IPS-NIHi11 (cell line): ENCODE measurements around the gene POLR1D.

Experiments used
- DNase-seq: peaks from one replicate; pipeline ENCODE4 v3.0.0; 2012; ENCODE audit warnings: mixed read lengths, low spot score

POLR1D gene

DNA sequence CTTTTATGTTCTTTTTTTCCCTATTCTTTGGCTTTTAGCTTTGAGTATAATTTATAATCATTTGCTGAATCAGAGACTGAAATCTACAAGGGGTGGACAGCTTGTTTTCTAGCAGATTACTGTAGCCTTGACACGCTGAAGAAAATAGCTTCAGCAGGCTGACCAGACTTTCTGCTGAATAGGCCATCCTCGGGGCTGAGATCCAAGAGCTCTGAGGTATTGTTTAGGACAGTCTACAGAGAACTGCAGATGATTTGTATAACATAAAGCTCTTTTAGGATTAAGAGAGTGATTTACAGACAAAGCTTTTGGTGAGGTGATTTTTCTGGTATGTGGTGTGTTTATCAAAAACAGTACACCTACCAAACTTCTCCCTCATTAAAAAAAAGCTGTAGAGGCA is 16.8 kb downstream of the POLR1D start:
- no peak for DNase-seq

DNA sequence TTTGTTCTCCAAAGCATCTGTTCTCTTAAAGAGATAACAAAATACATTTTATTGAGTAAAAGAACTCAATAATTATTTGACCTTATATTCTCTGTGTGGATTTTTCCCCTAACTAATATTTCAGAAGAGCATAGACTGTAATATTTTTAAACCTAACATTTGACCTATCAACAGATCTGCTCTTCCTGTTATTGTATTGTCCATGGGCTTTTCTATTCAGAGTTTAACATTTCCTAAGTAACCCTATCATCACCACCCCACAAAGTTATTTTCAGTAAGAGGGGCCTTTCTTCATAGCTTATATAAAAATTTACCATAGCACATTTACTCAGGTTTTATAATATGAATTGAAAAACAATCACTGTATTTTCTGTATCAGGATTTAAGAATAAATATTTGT is 17.5 kb downstream of the POLR1D start:
- DNase-seq, result no peak

GRCh38 chr13:27641711-27642502 is 20.2 kb downstream of the POLR1D start:
- no peak for DNase-seq

- DNase-seq, result no peak
Measured at GRCh38 chr13:27643334-27644132, 21.8 kb downstream of the POLR1D start.

DNA sequence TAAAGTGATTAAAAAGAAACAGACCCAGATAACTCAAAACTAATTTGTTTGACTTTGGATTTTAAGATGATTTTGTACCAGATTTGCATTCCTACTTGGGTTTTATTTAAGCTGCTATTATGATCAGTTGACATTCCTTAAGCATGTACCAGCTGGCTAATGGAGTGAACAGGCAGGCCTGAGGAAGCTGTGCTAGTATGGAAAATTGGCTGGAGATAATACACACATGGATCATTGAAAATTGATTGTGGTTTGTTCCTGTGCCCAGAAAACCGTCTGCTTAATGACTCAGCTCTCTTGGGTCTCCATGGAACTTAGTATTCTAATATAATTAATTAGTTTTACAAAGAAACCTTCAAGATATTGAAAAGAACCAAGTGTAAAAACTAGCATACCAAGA is 22.6 kb downstream of the POLR1D start:
- no peak for DNase-seq

- DNase-seq, result no peak
Measured at GRCh38 chr13:27650312-27650711, 28.6 kb downstream of the POLR1D start.

DNA sequence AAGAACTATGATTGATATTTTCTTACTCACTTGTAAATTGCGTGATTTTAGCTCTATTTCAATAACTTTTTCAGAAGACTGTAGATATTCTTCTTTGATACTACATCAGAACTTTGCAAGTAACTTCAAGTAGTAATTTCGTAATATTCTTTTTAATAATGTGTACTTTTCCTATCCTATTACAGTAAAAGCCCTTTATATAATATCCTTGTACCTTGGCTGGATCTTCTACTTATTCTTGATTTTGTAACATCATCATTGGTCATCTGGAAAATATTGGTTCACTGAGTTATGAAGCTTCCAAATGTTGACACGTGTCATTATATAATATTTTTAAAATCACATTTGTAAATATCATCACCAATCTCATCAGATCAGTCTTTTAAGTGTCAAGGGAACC is 32.4 kb downstream of the POLR1D start:
- DNase-seq, result no peak

- DNase-seq, result no peak
Measured at GRCh38 chr13:27654816-27655215, 33.1 kb downstream of the POLR1D start.

DNA sequence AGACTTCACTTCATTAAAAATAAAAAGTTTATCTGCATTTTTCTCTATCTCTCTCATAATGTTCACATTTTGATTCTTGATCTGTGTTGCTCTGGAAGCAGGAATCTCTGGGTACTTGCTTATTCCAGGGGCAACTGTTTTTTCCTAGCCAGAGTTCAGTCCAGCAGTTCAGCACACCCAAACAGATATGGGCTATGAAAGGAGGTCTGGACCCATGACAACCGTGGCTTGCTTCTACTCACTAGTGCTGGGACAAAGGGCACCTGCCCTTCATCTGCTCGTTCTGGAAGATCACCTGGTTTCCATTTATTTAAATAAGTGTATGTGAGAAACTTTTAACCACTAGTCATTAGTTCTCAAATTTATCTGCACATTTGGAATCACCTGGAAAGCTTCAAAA is 36.0 kb downstream of the POLR1D start:
- no peak for DNase-seq

- no peak for DNase-seq
Measured at GRCh38 chr13:27658546-27658945, 36.9 kb downstream of the POLR1D start.

DNA sequence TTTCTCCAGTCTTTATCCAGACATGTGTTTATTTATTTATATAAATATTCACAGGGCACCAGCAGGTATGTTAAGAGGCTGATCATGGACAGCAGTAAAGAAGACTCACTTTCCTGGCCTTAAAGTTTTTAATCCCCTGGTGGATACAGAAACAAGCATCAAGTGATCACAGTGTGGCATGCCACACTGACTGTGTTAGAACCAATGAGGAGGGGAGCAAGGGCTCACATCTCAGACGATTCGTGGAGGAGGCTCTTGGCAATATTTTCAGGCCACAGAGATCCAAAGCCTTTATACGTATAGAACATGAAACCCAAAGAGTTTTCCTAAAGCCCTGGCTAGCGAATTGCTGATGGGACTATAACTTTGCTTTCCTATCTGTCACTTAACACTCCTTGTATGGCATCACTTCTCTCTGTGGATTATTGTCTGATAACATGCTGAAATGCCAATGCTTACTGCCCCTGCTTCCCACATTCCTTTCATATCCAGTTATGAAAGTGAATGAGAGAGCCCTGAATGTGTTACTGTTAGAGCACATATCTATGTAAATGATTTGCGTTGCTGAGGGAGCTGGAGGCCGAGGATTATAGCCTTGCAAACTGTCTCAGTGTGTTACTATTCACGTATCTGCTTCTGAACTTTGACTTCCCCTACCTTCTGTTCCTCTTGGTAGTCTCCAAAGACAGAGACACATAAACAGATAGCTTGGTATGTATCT is 37.6 kb downstream of the POLR1D start:
- DNase-seq, result no peak

DNA sequence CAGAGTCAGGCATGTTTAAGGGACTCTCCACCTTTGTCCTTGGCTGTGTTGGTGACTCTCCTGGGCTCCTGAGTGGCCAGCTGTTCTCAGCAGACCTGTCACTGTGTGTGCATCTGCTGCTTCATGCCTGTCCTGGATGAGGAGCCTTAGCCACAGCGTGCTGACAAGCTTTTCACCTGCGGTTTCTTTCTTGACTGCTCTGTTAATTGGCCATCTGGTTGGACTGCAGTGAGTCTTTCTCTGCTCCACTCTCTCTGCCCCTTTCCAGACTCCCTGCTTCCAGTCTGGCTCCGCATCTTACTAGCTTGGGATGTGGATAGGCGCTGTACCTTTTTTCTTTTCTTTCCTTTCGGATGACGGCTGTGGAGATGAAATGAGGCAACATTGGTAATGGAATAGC is 38.8 kb downstream of the POLR1D start:
- DNase-seq, result no peak

DNA sequence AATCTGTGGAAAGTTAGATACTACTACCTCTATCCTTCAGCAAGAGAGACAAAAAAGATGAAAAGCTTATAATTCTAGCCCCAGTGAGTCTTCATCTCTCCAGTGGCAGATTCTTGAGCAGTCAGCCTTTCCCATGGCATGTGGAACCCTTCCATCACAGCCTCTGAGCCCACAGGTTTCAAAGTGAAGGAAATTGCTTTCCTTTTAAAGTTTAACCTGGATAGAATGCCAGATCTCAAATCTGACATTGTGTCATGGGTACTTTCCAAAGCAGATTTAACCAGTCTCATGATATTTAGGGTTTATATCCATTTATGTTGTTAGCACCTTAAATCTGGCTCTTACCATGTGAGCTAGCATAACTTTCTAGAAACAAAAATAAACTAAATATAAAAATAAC is 39.3 kb downstream of the POLR1D start:
- DNase-seq, result no peak

GRCh38 chr13:27662738-27663470 is 41.2 kb downstream of the POLR1D start:
- DNase-seq, result no peak

DNA sequence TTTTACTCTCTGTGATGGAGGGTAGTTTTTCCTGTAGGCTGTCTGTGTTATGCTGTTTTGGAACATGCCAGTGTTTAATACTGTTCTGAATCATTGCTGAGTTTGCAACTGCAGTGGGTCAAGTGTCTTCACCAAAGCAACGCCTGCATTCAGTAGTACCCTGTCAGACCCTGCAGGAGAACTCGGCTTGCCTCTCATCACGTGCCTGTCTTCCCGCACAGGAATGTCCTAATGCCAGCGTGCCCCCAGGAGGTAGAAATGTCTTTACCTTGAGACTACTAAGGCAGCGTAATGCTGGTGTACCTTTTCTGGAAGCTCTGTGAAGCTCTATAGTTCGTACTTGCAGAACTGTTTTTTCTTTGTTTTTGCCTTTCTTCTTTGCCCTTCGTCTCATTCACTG is 42.3 kb downstream of the POLR1D start:
- peak; percentile 14 for DNase-seq

GRCh38 chr13:27665333-27665732 is 43.6 kb downstream of the POLR1D start:
- peak; percentile 21 for DNase-seq

DNA sequence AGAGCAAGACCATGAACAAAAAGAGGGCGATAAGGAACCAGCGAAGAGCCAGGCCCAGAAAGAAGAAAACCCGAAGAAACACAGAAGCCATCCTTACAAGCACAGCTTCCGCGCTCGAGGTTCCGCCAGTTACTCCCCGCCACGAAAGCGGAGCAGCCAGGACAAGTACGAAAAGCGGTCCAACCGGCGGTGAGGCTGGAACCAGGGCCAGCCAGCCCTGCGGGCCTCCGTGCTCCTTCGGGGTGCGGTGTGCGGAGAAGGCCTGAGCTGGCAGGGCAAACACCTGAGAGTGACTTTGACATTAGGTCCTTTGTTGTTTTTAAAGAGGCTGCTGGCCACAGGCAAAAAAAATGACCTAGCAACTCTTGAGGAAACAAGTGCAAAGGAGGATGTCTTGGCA is 44.1 kb downstream of the POLR1D start:
- DNase-seq, result no peak

GRCh38 chr13:27666951-27667350 is 45.3 kb downstream of the POLR1D start:
- no peak for DNase-seq

DNA sequence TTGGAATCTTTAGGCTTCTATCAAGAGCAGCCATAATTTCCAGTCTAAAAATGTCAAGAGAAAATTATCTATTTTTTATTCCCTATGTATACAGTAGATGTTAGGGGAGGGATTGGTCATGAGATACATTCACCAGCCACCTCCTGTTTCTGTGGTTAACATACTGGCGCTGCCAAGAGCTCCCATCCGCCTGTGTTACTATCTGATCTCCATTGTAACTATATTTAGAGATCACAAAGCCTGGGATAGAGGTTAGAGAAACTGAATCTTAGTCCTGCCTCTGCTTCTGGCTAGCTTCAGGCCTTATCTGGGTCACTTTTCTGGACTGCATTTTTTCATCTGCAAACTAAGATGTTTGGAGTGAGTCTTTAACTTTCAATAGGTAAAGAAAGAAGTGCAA is 46.3 kb downstream of the POLR1D start:
- DNase-seq, result no peak

- DNase-seq, result no peak
Measured at GRCh38 chr13:27670861-27671260, 49.2 kb downstream of the POLR1D start.

DNA sequence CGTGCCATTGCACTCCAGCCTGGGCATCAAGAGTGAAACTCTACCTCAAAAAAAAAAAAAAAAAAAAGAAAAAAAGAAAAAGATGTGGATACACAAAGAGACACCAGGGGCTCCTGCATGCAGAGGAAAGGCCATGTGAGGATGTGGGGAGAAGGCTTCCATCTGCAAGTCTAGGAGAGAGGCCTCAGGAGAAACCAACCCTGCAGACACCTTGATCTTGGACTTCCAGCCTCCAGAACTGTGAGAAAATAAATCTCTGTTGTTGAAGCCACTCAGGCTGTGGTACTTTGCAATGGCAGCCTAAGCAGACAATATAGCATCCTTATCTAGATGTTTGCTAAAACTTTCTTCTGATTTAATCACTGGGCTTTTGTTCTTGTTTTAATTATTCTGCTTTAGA is 50.3 kb downstream of the POLR1D start:
- no peak for DNase-seq
